Nucleus accumbens (tissue), 56 donors: ENCODE measurements around the gene CSNK1A1.
A peak's percentile ranks its signal among the peaks of the same experiment; 100 is the strongest.

Source experiments
- DNase-seq, 56 donors: peaks; one replicate each; lab custom pipeline; 2025; lab: John Stamatoyannopoulos, UW

Gene CSNK1A1

DNA sequence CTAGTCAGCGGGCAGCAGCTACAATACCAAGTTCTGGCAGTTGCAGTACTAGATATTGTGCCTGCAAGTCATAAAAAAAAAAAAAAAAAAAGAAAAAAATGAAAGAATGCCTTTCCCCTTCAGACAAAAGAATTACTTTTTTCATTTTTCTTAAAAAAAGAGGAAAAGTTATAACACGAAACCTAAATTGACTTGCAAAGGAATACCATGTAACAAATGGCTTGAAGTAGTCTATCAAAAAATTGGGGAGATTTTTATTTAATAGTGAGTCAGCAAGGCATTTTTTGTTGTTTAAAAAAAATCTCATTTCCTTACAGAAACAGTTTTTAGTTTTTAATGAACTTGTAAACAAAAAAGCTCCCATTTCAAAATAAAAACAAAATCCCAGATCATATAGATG is 55.6 kb downstream of the CSNK1A1 start:
- DNase-seq = no peak

DNA sequence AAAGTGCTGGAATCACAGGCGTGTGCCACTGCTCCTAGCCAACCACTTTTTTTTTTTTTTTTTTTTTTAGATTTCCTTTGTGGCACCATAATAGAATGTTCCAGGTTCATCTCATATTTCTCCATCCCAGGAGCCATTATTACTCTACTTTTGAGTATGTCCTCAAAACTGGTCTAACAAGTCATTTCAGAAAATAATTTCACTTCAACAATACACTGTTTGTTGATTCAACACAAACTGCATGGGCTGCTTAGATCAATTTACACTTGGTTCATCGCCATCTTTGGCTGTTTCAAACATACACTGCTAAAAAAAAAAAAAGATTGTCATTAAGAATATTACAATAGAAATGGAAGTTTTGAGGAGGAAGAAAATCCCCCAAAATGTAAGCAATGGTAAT is 57.9 kb downstream of the CSNK1A1 start:
- DNase-seq = no peak

DNA sequence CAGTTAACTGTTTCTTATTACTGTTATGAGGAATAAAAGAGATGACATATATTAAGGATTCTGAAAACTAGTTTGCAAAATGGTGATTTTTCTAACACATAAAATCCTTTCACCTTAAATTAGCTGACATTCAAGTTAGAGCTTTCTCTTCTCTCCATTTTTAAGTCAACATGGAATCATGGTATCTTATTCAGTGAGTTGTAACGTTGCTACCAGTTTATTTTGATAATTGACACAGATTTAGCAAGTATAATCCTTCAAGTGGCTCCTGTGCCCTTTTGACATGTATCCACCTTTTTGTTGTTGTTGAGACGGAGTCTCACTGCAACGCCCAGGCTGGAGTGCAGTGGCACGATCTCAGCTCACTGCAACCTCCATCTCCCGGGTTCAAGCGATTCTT is 58.5 kb downstream of the CSNK1A1 start:
- no peak for DNase-seq

DNA sequence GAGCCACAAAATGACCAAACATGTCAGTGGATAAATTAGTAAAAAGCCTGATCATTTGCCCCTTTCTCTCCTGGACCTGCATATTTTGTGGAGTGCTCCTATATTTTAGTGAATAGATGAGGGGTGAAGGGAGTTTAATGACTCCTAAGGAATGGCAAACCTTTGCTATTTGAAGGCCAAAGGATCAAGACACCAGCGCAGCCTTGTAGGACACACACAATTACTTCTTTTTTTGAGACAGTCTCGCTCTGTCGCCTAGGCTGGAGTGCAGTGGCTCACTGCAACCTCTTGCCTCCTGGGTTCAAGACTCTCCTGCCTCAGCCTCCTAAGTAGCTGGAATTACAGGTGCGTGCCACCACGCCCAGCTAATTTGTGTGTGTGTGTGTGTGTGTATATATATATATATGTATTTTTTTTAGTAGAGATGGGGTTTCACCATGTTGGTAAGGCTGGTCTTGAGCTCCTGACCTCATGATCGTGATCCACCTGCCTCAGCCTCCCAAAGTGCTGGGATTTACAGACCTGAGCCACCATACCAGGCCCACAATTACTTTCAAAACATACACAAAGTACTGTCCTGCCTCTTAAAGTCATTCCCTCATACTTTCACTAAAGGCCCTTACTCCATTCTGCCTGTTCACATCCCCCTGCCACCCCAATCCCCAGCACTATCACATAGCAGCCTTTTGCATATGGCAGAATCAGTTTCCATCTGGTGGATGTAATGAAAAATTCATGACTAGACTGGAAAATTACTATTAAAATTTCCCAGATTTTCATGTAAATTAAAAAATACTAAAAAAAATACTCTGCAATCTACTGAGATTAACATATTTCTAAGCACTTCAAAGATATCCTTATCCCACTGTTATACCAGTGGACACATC is 60.4 kb downstream of the CSNK1A1 start:
- DNase-seq = no peak

DNA sequence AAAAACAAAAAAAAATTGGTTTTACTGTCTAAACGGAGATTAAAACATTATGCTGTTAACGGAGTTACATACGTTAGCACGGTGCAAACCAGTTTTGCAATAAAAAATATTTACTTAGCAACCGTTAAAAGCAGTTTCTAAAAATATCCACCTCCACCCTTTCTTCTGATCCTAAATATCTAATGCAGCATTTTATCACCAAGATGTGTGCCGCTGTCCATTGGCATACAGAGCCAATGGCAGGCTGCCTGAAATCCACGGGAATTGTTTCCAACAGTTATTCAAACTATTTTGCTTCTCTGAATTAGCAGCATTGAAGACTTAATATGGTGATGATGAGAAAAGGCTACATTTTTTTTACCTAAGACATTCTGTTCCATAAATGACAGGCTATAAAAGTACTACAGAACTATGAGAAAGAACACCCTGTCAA is 61.6 kb downstream of the CSNK1A1 start:
- DNase-seq = peak in 1 of 56 donors; percentile 4

DNA sequence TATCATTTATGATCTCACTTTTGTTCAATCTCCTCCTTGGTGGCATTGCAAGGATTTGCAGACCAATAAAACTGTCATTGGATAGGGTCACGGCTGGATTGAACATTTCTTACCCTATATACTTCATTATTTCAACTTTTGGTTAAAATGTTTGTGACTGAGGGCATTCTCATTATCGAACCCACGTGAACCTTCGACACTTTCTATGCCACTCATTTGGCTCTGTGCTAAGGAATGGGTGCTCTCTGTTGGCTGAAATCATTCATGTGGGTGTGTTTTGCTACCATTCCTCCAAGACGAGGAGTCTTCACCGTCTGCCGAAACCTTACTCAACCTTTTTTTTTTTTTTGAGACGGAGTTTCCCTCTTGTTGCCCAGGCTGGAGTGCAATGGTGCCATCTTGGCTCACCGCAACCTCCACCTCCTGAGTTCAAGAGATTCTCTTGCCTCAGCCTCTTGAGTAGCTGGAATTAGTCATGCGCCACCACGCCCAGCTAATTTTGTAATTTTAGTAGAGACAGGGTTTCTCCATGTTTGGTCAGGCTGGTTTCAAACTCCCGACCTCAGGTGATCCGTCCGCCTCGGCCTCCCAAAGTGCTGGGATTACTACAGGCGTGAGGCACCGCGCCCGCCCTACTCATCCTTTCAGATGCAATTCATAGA is 62.5 kb downstream of the CSNK1A1 start:
- DNase-seq = no peak

DNA sequence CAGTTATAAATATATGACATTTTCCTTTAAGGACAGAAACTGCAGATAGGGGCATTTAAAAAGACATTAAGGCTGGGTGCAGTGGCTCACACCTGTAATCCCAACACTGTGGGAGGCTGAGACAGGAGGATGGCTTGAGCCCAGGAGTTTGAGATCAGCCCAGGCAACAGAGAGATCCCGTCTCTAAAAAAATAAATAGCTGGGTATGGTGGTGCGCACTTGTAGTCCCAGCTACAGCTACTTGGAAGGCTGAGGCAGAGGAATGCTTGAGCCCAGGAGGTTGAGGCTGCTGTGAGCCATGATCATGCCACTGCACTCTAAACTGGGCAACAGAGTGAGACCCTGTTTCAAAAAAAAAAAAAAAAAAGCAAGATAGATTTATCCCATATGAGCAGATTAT is 63.6 kb downstream of the CSNK1A1 start:
- no peak for DNase-seq

DNA sequence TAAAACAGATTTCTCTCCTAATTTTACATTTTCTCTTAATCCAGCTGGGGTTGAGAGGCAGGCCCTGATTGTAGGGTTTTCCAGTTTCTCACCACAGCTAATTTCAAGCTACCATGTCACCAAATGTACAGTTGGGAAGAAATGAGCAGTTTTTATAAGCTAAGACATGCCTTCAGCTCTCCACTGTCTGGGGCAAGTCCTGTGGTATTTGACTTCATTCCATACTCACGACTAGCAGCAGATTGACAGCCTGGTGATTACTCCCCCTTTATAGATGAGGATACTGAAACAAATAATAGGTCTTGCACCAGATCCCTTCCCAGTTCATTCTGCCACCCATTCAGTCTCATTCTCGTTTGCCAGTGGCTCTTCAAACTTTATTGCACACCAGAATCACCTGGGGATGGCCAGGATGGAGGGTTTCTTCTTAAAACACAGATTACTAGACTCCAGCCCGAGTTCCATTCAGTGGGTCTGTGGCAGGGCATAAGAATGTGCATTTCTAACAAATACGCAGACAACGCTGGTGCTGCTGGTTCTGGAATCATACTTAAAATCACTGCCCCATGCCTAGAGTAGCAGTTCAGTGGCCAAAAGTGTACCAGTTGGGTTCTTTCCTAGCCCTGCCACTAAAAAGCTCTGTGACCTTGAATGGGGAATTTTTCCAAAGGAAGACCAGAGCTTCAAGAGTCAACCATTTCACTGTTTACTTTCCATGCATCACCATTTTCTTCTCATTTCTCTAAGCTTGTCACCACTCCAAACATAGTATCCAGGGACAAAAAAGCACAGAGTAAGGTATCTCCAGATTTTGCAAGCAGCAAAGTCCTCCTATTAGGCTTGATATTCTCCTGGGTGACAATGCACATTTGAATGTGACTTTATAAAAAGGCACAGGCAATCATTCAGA is 64.3 kb downstream of the CSNK1A1 start:
- no peak for DNase-seq

DNA sequence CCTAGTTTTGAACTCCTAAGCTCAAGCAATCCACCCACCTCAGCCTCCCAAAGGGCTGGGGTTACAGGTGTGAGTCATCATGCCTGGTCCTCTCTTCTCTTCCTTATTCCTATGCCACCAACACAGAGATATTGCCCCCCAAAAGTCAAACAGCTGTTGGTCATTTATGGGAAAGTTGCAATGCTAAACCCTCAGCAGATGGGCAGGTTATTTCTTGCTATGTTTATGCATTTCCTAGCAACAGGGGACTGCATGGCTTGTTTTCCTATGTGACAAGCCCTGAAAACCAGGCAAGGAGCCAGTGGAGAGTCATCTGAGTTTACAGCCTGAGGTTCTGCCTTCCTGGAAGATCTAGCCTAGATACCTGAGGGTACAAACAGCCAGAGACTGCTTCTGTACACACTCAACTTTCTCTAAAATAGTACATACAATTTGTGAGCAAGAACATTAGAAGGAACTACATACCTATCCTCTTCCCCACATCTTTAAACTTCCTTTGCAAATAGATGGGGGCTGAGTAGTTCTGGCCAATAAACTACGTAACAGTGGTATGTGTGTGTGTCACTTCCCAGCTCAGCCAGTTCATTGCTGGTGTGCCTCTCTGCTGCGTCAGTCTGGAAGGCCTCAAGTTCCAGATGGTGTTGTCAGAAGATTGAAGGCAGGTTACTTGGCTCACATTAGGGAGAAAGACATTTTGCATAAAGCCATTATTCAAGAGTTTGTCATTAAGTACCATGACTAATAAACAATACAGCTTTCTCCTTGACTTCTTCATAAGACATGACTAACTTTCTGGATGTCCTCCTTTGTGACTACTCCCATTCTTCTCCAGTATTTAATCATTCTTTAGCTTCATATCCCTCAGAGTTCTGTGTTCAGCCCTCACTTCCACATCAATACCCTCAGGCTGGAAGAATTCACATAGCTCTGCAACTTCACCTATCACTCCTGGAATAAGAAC is 65.3 kb downstream of the CSNK1A1 start:
- no peak for DNase-seq

DNA sequence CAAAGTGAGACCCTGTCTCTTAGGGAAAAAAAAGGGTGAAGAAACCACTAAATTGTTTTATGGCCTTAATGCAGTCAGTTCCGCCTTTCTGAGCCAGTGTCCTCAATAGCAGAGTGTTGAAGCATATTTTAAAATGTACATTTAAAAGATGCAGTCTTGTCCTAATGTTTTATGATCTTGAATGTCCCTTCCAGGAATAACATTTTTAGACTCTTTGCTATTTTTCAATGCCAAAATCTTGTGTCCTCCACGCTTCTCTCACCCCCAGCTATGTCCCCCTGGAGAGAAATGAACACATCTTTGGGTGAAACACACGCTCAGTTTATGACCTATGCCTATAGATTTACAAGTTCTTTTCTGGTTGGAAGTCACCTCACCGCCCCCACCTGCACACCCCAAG is 69.8 kb downstream of the CSNK1A1 start:
- DNase-seq = no peak

DNA sequence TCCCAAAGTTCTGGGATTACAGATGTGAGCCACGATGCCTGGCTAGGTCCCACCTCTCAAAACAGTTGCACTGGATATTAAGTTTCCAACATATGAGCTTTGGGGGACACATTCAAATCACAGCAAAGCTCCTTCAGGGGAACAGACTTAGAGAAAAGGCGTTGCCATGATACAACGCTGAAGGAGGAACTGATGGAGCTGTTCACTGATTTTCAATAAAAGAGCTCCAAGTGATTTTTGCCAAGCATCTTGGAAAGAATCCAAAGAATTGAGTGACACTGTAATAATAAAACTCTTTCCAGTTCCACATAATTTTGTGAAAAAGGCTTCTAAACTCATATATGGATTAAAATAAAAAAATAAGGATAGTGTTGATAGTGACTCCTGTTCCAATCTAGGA is 72.5 kb downstream of the CSNK1A1 start:
- DNase-seq = peak in 3 of 56 donors; percentile 5 to 7 (median 6)

DNA sequence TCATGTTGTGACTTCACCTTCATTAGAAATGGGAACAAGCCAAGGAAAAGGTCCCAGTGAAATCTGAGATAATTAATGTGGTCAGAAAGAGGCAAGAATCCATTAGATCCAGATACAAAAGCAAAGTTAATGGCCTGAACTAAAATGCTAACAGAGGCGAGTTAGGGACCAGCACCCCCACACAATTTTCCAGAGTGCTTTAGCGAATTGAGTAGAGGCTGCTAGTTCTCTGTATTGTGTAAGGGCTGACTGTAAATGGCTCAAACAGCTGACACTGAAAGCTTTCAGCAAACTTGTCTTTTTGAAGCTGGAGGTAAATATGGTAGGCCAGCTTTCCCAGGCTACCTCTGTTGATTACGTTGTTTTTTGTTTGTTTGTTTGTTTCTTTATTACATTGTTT is 75.5 kb downstream of the CSNK1A1 start:
- no peak for DNase-seq

DNA sequence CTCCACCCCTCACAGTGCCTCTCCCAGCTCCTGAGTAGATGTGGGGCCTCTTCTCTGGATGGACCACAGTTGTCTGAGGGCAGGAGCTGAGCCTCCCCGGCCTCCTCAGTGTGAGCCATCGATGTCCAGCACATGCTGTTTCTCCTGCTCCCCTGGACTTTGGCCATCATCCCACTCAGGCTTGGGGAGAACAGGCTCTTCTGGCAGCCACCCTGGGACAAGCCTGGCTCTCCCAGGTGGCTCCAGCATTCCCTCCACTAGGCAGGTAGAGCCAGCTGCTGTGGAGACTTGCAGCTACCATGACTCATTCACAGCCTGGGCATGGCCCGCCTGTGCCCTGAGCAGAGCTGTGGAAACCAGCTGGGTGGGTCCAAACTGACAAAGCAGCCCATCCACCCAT is 77.0 kb downstream of the CSNK1A1 start:
- DNase-seq = no peak

DNA sequence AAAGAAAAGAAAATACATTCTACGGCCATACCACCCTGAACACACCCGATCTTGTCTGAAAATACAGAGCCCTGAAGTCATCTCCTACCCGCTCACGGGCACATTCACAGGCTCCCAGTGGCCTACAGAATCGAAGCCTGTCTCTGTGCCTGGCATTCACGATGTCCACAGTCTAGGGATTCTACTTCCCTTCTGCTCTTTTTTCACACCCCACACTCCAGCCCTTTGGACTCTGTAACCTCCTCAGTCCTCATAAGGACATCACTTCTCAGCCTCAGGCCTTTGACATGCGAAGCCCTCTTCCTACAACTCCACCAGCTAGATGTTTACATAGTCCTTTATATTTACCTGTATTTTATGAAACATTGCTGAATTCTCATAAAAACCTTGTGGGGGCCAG is 77.8 kb downstream of the CSNK1A1 start:
- DNase-seq = no peak

DNA sequence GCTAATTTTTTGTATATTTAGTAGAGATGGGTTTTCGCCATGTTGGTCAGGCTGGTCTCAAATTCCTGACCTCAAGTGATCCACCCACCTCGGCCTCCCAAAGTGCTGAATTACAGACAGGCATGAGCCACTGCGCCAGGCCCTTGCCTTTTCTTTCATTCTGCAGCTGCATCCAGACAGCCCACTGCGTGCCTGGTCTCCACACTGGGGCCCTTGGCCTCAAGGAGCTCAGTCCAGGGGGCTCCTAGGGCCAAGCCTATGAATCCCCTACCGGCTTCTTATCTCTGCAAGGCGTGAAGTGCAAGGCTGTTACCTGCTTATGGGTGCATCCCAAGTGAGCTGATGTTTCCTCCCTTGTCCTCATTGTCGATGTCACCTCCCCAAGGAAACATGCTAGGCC is 78.8 kb downstream of the CSNK1A1 start:
- no peak for DNase-seq

DNA sequence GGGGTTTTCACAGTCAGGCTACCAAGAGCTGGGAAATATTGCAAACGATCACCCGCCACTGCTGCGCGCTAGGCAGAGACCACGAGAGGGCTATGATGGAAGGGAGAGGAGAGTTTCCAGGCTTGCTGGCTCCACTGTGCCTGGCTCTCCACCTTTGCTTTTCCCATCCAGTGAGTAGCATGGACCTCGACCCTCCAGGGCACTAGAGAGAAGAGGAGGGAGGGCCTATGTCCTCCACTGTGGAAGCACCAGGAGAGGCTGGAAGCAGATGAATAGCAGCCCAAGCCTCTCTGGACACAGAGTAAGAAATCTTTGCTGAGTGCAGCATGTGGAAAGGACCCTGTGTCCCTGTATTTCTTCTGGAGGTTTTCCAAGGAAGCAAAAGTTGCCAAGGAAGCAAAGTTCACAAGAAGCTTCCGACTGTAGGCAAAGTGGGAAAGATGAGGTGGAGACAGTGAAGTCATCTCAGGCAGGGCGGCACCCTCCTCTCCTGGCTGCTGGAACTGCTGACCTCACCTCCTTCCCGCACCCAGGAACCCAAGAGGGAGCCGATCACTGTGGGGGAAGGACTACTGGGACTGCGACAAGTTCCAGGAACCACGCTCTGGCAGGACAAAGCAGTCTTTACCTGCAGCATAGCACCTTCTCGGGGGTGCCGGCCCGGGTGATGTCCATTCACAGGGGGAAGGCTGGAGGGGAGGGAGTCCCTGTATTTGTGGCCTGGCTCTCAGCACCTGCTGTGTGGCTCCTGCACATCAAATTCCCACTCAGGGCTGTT is 79.6 kb downstream of the CSNK1A1 start:
- no peak for DNase-seq

DNA sequence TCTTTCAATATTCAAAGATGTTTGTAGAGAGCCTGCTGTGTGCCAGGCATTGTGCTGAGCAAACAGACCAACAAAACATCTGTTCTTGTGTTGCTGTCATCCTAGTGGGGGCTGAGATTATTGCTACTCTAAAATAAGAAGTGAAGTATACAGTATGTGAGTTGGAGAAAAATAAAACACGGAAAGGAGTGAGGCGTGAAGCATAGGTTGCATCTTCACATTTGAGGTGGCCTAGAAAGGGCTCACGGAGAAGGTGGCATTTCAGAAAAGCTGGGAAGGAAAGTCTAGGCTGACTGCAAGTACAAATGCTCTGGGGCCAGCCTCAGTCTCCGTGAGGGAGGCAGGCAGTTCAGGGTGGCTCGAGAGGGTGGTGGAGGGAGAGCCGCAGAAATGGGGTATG is 80.3 kb downstream of the CSNK1A1 start:
- DNase-seq = no peak

DNA sequence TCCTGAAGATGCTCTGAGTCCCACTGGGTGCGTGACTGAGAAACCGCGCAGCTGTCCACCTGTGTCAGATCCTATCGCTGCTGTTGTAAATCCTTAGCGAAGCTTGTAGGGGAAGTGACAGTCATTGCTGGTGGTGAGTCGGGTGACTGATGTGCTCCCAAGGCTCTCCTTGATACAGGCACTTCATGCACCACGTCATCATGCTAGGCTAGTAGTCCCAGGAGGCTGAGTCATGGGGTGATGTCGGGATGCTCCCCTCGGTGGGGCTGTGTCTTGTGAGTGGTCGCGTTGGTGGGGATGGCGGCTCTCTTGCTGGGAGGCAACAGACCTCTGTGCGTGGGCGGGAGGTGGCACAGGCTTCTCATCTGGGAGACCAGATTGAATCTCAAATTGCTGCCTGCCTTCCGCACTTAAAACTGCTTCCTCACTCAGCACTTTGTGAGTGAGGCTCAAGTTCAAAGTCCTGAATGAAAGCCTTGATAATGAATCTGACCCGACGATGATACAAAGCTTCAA is 84.7 kb downstream of the CSNK1A1 start:
- DNase-seq = peak in 16 of 56 donors; percentile 7 to 73 (median 18)
